Measurements from ENCODE around the gene PPFIA2.

The PPFIA2 gene

GRCh38 chr12:81417056-81417455 lies 342.1 kb downstream of the PPFIA2 start:
- DNase-seq, result no peak

DNA sequence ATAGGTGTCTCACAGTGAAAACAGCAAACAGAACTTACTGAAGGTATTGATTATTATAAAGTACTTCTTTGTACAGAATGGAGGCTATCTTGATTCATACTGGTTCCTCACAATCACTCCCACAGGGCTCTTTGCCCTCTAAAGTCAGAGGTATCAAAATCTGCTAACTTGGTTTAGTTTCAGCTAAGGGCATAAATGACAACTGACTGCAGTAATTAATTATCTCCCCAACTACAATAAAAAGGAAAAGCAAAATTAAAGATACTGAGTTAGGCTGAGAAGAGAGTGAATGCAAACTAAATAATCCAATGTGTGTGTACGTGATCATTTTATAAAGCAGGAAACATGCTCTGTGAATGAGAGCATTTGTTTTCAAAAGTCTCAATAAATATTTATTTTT lies 342.6 kb downstream of the PPFIA2 start:
- no peak for DNase-seq

GRCh38 chr12:81414441-81414840 lies 344.7 kb downstream of the PPFIA2 start:
- DNase-seq, result no peak

DNA sequence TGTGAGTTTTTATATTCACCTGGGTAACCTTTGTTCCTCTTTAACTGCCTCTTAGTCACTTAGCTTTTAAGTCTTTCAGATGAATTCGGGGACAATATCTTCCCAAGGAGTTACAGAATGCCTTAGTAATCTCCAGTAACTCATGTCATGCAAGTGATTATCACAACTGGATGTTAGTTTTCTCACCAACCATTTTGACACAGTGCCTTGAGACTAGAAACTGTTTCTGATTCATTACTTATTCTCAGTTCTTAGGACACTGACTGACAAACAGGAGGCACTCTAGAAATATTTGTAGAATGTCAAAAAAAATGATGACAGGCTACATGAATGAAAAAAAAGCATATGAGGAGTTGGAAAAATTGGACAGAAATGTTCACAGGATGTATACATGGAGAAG lies 346.2 kb downstream of the PPFIA2 start:
- no peak for DNase-seq

- DNase-seq, result no peak
Observed at GRCh38 chr12:81403348-81403747, 355.8 kb downstream of the PPFIA2 start.

DNA sequence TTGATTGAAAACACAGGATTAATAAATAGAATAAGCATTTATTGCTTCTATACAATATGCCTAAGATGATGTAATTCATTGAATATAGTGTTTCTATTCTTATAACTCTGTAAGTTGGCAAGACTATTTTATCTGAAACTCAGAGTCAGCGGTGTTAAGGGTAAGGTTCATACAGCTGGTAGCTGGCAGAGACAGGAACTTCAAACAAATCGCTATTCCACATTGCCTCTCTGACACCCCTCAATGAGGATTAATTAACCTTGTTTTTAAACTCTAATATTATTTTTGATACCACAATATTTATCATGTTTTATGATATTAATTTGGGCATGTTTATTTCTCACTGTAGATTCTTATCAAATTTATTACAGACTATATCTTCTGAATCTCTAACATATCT lies 357.9 kb downstream of the PPFIA2 start:
- DNase-seq, result no peak

DNA sequence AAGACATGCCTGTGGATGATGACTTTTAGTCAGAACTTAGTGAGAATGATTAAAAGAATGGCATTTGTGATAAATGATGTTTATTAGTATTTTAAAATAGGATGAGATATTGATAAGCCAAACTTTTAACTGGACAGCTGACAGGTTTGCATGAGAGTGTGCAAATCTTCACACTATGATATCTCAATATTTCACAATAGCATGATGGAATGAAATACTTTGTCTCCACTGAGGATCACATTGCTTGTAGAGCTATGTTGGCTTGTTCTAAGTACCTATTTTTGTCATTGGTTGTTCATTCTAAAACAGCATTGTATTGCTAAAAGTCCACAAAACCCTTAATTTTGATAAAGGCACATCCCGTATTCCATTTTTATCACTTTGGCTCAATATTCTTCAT lies 359.1 kb downstream of the PPFIA2 start:
- no peak for DNase-seq

GRCh38 chr12:81395431-81395830 lies 363.7 kb downstream of the PPFIA2 start:
- DNase-seq, result no peak

DNA sequence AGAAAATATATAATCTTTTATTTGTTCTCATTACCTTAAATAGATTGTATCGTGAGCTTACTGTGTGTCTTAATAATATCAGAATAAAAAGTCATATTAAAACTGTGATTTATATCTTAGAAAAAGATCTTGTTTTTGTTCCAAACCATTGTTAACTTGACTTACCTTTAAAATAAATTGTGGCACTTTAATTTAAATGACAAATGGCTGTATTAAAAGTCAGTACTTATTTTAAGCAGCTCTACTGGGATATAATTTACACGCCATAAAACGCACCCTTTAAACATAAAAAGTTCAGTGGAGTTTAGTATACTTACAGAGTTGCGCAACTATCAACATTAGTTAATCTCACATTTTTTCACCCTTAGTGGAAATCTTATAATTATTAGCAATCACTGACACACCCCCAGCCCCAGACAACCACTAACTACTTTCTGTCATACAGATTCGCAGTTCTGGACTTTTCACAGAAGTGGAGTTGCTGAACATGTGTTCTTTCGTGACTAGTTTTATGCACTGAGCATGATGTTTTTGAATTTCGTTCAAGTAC lies 369.5 kb downstream of the PPFIA2 start:
- DNase-seq, result no peak

DNA sequence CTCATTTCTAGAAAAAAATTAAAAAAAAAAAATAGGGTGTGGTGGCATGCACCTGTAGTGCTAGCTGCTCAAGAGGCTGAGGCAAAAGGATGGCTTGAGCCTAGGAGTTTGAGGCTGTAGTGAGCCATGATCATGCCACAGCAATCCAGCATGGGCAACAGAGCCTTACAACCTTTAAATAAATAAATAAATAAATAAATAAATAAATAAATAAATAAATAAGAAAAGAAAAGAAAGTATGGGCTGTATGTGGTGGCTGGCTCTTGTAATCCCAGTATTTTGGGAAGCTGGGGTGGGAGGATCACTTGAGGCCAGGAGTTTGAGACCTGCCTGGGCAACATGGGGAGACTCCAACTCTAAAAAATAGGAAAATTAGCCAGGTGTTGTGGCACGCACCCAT lies 373.0 kb downstream of the PPFIA2 start:
- no peak for DNase-seq

DNA sequence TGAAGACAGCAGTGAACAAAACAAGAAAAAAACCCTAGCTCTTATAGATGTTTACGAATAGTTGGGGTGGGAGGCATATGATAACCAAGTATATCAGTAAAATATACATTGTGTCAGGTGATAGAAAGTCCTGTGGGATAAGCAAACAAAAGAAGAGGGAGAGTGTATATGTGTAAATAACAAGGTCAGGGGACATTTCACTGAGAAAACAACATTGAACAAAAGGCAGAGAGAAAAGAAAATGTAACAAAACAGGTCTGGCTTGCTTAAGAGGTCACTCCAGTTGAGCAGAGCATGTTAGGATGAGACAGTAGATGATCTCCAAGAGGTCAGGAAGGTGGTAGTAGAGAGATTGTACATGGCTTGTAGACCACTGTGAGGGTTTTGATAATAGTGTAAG lies 377.2 kb downstream of the PPFIA2 start:
- no peak for DNase-seq

GRCh38 chr12:81378601-81379285 lies 380.4 kb downstream of the PPFIA2 start:
- DNase-seq, result no peak

- no peak for DNase-seq
Observed at GRCh38 chr12:81377771-81378170, 381.4 kb downstream of the PPFIA2 start.

DNA sequence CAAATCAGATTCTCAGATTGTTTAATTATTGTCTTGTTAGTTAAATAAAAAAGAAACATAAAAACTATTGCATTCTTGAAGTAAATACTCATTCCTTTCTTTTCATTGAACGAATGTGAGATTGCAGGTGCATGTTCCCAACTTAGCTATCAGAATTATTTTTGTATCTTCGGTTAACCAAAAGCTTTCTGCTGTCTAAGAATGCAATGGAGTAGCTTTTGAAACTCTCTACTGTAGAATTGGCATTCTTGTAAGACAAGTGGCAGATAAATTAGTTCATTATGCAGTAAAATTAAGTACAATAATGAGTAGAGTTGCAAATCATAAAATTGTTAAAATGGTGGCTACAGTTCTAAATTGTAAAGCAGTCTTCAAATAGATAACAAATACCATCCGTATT lies 383.2 kb downstream of the PPFIA2 start:
- DNase-seq, result no peak

DNA sequence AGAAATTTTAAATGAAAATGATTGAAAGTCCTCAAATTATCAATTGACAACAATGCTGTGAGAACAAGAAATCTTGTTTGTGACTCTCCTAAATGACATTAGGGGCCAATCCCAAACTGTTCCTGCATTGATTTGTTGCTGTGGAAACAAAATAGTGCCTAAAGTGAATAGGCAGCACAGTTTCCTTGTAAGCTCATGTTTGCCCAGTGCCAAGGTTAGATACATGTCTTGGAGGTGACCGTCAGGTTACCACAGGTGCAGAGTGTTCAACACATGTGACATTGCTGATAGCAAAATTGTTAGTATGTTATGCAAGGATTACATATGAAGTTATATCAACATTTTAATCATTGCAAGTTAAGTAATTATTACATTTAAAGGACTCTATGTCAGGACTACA lies 388.7 kb downstream of the PPFIA2 start:
- DNase-seq, result no peak

- no peak for DNase-seq
Observed at GRCh38 chr12:81369175-81369574, 390.0 kb downstream of the PPFIA2 start.

DNA sequence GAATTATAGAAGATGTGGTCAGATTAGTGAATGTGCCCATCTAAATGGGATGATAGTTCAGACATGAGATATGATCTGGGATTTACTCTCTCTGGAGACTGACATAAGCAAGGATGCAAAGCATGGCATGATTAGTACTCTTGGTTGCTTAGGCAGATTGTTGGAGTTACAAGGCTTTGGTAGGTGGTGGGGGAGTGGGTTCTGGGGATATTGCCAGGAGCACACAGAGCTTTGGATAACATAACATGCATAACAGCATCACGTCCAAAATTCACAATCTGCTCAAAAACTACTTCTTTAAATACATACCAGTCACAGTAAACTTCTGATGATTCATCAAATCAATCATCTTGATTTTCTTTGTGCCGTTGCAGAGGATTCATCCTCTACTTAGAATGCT lies 393.9 kb downstream of the PPFIA2 start:
- DNase-seq, result no peak

GRCh38 chr12:81360916-81361315 lies 398.2 kb downstream of the PPFIA2 start:
- no peak for DNase-seq

GRCh38 chr12:81359736-81360135 lies 399.4 kb downstream of the PPFIA2 start:
- DNase-seq, result no peak

DNA sequence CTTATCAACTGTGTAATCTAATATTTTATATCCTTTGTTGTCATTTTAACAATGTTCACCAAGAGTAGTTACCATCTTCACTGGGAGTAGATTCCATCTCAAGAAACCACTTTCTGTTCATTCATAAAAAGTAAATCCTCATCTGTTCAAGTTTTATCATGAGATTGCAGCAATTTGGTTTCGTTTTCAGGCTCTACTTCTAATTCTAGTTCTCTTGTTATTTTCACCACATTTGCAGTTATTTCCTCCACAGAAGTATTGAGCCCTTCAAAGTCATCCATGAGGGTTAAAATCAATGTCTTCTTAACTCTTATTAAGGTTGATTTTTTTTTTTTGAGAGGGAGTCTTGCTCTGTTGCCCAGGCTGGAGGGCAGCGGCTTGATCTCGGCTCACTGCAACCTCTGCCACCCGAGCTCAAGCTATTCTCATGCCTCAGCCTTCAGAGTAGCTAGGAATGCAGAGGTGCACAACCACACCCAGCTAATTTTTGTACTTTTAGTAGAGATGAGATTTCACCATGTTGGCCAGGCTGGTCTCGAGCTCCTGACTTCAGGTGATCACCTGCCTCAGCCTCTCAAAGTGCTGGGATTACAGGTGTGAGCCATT lies 404.7 kb downstream of the PPFIA2 start:
- no peak for DNase-seq

DNA sequence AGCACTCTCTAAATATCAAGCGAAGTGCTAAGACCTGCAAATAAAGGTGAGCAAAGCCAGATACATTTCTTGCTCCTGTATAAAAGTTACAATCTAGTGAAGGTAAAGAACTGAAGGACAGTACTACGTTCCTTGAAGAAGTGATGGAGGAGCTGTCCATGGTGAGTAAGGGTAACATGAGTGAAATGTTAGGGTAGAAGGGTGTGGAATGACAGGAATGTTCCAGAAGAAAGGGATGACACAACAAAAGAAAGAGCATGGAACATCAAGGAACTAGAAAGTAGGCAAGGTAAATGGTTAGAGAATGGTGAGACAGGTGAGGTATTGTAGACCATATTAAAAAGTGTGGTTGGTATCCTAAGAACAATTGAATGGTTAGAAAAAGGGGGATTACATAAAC lies 408.8 kb downstream of the PPFIA2 start:
- no peak for DNase-seq

DNA sequence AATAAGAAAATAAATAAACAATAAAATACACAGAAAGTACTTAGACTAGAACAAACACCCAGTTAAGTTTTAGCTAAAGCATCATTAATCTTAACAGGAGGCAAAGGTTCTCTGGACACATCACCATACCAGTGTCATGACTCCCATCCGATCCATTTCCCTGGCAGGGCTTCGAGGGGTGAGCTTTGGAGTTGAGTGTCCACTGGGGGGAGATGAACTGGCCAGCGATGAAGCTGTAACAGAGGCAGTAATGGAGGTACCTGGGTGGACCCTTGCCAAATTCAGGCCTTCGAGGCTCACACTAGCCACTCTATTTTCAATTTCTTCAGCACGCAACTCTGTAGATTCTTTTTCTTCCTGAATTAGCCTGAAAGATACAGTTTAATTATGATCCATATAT lies 411.7 kb downstream of the PPFIA2 start:
- no peak for DNase-seq

GRCh38 chr12:81340910-81341309 lies 418.2 kb downstream of the PPFIA2 start:
- DNase-seq, result no peak

- no peak for DNase-seq
Observed at GRCh38 chr12:81339071-81339470, 420.1 kb downstream of the PPFIA2 start.

DNA sequence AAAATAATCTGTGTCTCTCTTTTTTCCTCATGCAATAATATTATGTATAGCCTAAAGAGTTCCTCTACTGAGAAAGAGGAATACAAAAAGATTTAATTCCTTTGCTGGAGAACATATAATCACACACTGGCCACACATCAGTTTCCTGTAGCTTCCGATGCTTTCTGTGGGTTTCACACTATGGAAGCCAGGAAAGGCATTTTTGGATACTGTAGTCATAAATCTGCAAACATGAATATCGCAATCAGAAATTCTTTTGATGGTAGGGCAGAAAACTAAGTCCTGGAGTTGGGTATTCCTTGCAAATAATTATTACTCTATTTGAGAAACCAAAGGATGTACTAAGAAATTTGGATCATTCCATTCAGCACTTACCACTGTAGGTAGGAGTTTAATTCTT lies 421.3 kb downstream of the PPFIA2 start:
- DNase-seq, result no peak

All from NCI-H526 (cell line).